WTC11 (cell line): ENCODE results near the gene SVOP.

ENCODE experiments used
- CBFB ChIP-seq: sonication (generic); formaldehyde crosslinking; IDR thresholded peaks from 2 replicates; pipeline ENCODE4 v1.8.1; 2022; ENCODE audit warnings: mild to moderate bottlenecking, low read depth, missing genetic modification reagents
- CREB1 ChIP-seq: sonication (generic); formaldehyde crosslinking; IDR thresholded peaks from 2 replicates; pipeline ENCODE4 v1.8.0; 2023; ENCODE audit warnings: mild to moderate bottlenecking, missing genetic modification reagents
- CTCF ChIP-seq: fragments of 200-600 bp; IDR thresholded peaks from 2 replicates; pipeline ENCODE4 v1.8.0; 2022; ENCODE audit warnings: antibody characterized with exemption
- E2F1 ChIP-seq: sonication (generic); formaldehyde crosslinking; IDR thresholded peaks from 2 replicates; pipeline ENCODE4 v1.8.0; 2022; ENCODE audit warnings: mild to moderate bottlenecking, missing genetic modification reagents
- E2F4 ChIP-seq: sonication (generic); formaldehyde crosslinking; IDR thresholded peaks from 2 replicates; pipeline ENCODE4 v1.8.1; 2022; ENCODE audit warnings: low read depth, mild to moderate bottlenecking, moderate library complexity, missing genetic modification reagents, borderline replicate concordance
- ELF4 ChIP-seq: sonication (generic); formaldehyde crosslinking; IDR thresholded peaks from 2 replicates; pipeline ENCODE4 v1.8.1; 2022; ENCODE audit warnings: low read depth, mild to moderate bottlenecking, moderate library complexity, missing genetic modification reagents
- TEAD4 ChIP-seq: sonication (generic); formaldehyde crosslinking; IDR thresholded peaks from 2 replicates; pipeline ENCODE4 v1.8.0; 2022; ENCODE audit warnings: mild to moderate bottlenecking, missing genetic modification reagents
- ZNF317 ChIP-seq: sonication (generic); formaldehyde crosslinking; IDR thresholded peaks from 2 replicates; pipeline ENCODE4 v1.8.1; 2023; ENCODE audit warnings: low read depth, mild to moderate bottlenecking, moderate library complexity, missing genetic modification reagents, borderline replicate concordance

- no peak for TF ChIP-seq CBFB (CRISPR knock-in tag)
- no peak for TF ChIP-seq CTCF
- TF ChIP-seq ZNF317 (CRISPR knock-in tag) = no peak
- TF ChIP-seq E2F4 (CRISPR knock-in tag) = no peak
- TF ChIP-seq TEAD4 = no peak
- no peak for TF ChIP-seq ELF4 (CRISPR knock-in tag)
- no peak for TF ChIP-seq CREB1
- no peak for TF ChIP-seq E2F1 (CRISPR knock-in tag)
Measured at GRCh38 chr12:108973629-108974152, 47.2 kb downstream of the SVOP start.
